Measurements from ENCODE around the gene TMEM30B.
"Not testable (repeated sequence)": the region's sequence is repeated elsewhere in the genome, so short reads cannot be mapped to it uniquely, and the experiment has no call there.

Gene TMEM30B, protein sequence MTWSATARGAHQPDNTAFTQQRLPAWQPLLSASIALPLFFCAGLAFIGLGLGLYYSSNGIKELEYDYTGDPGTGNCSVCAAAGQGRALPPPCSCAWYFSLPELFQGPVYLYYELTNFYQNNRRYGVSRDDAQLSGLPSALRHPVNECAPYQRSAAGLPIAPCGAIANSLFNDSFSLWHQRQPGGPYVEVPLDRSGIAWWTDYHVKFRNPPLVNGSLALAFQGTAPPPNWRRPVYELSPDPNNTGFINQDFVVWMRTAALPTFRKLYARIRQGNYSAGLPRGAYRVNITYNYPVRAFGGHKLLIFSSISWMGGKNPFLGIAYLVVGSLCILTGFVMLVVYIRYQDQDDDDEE

DNA sequence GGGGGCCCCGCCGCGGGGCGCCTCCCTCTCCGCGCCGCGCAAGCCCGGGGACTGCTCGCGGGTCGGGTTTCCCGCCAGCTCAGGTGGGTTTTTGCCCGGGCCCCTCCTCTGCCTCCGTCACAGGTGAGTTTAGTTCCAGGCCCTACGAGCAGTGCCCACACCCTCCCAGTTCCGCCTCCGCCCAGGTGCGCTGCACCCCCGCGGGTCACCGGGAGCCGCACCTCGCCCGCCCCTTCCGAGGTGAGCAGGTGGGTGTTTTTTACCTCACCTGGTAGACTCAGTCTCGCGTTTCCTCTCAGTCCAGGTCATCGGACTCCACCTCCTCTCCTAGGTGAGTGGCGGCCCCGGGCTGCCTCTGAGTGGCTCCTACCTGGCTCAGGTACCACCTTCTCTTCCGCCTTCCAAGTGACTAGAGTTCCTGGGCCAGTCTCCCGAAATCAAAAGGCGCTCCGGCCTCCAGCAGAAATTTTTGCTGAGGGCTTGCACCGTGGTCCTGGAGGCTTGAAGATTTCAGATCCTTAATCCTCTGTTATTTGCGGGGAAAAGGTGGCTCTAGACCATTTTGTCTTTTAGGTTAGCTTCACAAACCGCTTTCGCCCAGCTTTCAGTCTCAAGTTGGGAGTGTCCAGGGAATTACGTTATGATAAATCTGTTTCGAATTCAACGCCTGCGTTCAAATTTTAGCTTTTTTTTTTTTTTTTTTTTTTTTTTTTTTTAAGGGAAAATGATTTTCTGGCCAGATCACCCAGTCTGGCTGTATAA, at the start of gene TMEM30B:
Gene TMEM30B (minus strand): TSS at position 153 of the 762 bp plus-strand sequence. CDS start 191 bp downstream, outside the sequence.
- DNase-seq (ENCODE audit: low read depth): no peak

DNA sequence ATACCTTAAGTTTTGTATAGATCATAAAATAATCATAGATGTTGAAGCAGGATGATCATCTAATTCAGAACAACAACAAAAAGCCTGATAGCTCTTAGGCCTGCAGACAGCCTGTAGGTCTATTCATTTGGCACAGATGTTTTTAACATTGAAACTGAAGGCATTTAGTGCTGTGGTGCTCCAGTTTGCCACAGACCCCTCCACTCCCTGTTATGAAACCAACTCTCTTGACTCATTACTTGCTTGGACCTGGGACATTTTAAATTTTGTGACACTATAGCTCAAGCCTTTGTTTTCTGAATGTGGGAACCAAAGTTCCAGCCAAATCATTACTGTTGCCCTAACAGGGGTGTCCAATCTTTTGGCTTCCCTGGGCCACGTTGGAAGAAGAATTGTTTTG, 49.4 kb upstream of the TMEM30B start:
- no peak for DNase-seq (ENCODE audit: low read depth)

DNA sequence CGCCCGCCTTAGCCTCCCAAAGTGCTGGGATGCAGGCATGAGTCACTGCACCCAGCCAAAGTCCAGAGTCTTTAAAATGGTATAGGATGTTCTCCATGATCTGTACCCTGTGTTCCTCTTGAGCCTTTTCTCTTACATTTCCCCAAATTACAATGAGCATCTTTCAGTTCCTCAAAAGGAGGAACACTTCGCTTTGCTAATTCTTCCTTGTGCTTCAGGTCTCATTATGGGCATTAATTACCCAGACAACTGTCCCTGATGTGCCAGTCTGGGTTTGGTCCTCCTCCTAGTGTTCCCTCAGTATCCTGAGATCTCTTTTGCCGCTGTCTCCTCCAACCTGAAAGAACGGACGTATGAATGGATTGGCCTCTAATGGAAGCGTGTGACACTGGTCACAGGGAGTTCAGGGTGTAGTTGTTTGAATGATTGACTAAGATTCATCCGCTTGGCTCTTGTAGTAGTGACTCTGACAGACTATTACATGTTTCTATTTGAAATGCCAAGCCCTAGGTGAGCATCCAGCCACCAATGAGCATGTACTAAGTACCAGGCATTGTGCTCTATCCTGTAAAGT, 48.4 kb upstream of the TMEM30B start:
- DNase-seq (ENCODE audit: low read depth): no peak

DNA sequence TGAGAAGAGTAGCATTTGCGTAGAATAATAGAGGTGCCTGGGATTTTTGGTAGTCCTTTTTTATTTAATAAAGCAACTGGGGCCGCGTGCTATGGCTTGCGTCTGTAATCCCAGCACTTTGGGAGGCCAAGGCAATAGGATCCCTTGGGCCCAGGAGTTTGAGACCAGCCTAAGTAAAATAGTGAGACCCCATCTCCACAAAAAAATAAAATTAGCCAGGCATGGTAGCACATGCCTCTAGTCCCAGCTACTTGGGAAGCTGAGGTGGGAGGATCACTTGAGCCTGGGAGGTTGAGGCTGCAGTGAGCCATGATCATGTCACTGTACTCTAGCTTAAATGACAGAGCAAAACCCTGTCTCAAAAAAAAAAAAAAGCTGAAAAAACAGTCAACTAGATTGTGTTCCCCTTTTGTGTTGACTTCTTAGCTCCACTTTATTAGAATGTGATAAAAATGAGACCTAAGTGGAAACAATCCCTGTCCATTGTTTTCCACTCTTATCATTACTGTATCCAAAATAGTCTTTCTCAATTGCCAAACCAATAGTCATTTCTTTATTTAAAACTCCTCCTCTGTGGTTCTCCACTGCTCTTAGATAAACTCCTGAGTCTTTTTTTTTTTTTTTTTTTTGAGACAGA, 47.6 kb upstream of the TMEM30B start:
- DNase-seq (ENCODE audit: low read depth): no peak

DNA sequence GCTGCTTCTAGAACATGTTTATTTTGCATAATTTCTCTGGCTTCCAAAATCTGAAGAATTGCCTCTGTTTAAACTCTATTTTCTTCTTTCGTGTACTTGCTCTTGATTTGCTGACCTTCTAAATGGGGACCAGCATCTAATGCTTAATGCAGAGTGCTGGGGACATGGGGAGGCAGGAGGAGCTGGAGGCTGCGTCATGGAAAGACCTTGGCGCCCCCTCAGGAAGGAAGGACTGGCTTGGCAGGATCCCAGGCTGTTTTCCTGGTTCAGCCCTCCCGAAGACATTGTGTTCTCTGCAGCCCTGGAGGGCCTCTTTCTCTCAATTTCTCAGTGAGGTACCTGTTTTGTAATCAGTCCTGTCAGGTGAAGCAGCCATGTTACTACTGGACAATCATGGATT, 45.7 kb upstream of the TMEM30B start:
- DNase-seq (ENCODE audit: low read depth): no peak

DNA sequence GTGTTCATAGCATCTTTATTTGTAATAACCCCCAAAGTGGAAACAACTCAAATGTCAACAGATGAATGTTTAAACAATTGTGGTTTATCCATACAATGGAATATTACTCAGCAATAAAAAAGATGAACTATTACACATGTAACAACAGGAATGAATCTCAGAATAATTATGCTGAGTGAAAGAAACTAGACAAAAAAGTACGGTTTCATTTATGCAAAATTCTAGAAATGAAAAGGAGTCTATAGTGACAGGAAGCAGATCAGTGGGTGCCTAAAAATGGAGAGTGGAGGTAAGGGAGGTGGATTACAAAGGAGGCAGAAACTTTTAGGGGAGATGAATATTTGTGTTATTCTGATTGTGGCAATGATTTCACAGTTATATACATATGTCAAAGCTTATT, 45.0 kb upstream of the TMEM30B start:
- no peak for DNase-seq (ENCODE audit: low read depth)

DNA sequence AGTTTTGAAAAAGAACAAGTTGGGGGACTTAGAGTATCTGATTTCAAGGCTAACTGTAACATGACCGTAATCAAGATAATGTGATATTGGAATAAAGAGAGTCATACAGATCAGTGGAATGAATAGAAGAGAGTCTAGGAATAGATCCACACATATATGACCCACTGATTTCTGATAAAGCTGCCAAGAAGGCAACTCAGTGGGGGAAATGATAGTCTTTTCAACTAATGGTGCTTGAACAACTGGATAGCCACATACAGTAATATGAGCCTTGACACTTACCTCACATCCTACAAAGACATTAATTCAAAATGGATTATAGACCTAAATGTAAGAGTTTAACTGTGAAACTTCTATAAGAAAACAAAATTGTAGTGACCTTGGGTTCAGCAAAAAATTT, 44.0 kb upstream of the TMEM30B start:
- no peak for DNase-seq (ENCODE audit: low read depth)

DNA sequence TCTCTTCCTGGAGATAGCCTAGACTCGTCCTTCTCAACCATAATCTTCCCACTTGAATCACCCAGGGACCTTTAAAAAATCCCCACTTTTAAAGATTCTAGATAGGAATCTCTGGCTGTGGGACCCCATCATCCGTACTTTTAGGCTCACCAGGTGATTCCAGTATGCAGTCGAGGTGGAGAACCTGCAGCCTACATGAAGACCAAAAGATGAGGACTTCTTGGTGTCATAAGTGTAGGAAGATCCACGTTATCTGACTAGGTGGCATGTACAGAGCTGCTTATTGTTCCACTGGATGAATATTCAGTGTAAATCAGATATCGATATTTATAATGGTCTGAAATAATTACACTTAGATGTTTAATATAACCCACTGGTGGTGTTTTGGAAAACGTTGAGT, 42.8 kb upstream of the TMEM30B start:
- DNase-seq (ENCODE audit: low read depth): no peak

DNA sequence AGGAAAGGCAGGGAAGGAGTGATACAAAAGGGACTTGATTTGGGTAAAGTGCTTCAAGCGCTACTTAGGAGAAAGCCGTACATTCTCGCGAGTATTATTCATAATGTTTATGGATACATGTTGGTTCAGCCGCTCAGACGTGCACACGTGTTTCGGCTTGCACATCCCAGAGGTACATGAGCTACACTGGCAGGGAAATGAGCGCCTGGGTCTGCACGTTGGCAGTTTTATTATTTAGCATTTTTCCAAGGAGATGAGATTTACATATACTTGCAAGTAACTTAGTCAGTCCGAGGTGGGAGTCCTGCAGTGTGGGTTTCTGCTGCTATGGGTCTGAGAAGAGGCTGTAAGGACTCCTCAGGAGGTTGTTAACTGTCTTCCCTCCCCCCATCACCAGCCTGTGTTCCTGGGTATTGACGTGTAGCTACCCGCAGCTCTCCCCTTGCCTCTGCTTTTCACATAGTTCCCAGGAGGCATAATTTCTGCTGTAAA, 41.7 kb upstream of the TMEM30B start:
- no peak for DNase-seq (ENCODE audit: low read depth)

DNA sequence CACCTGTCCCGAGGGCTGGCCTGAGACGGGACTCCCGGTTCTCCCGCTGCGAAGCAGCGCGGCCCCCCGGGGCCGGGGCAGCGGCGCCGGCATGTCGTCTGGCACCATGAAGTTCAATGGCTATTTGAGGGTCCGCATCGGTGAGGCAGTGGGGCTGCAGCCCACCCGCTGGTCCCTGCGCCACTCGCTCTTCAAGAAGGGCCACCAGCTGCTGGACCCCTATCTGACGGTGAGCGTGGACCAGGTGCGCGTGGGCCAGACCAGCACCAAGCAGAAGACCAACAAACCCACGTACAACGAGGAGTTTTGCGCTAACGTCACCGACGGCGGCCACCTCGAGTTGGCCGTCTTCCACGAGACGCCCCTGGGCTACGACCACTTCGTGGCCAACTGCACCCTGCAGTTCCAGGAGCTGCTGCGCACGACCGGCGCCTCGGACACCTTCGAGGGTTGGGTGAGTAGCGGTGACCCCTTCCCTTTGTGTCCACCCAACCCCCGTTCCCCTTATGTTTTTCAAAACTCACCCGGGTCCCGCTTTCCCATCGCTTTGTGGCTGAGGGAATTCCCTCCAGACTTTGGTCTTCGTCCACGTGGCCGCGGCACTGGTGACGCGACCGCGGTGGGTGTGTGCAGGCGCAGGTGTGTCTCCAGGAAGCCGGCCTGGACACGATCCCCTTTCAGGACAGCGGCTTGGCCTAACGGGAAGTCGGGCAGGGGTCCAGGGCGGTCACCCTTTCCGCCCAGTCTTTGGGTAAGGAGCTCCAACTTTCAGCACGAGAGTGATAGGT, 41.1 kb upstream of the TMEM30B start:
- DNase-seq (ENCODE audit: low read depth): no peak

DNA sequence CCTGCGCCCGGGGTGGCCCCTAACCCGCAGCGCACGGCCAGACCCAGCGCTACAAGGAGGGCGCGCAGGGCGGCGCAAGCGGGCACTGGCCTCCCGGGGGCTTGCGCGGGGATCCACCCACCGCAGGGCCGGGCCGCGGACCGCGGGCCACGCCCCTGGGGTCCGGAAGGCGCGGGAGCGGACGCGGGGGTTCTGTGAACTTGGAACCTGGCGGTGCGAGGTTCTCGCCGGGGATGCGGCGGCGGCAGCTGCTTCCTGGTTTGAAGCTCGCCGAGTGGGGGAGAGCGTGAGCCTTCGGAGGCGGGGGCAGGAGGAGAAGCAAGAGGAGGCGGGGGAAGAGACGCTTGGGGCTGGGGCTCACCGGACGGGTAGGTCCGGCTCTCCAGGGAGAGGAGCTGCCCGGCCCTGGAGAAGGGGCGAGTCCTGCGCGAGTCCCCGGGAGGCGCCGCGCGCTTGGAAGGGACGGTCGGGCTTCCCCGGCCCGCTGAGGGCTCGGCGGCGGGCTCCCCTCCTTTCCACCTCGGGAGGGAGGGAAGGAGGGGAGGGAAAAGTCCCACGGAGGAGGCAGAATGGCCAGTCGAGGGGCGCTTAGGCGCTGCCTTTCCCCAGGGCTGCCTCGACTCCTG, 40.4 kb upstream of the TMEM30B start, which contains the start of gene PRKCH:
Gene PRKCH (plus strand): TSS at position 195 of the 626 bp plus-strand sequence. CDS start 523 bp downstream, outside the sequence.
- DNase-seq (ENCODE audit: low read depth): peak; percentile 75

DNA sequence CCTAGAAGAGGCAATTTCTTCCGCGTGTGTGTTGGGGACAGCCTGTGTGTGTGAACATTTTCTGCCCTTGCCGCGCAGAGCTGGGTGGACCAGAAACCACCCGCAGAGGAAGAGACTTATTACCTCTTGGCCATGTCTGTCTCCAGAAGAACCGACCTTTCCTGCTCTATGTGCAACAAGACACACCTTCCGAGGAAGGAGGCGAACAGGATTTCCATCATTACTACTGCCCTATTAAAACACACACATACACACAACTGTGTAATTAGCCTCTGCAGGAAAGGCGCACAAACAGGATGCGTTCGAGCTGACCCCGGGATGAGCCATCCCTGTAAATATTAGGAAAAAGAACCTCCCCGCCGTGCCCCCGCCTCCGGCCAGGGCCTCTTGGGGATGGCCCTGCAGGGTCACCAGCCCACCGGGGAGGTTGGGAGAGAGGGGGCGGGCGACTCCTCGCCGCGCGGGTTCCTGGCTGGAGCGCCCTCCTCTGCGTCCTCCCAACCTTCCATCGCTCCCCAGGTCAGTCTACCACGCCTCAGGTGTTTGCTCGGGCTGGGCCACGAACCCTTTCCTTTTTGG, 39.8 kb upstream of the TMEM30B start:
- no peak for DNase-seq (ENCODE audit: low read depth)

DNA sequence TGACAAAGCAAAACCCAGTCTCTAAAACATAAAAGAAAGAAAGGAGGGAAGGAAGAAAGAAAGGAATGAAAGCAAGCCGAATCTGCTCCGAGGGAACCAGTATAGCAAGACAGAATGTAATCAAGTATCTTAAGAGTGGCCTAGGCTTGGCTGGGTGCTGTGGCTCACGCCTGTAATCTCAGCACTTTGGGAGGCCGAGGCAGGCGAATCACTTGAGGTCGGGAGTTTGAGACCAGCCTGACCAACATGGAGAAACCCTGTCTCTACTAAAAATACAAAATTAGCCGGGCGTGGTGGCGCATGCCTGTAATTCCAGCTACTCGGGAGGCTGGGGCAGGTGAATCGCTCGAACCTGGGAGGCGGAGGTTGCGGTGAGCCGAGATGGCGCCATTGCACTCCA, 39.0 kb upstream of the TMEM30B start:
- not testable (repeated sequence) for DNase-seq (ENCODE audit: low read depth)

DNA sequence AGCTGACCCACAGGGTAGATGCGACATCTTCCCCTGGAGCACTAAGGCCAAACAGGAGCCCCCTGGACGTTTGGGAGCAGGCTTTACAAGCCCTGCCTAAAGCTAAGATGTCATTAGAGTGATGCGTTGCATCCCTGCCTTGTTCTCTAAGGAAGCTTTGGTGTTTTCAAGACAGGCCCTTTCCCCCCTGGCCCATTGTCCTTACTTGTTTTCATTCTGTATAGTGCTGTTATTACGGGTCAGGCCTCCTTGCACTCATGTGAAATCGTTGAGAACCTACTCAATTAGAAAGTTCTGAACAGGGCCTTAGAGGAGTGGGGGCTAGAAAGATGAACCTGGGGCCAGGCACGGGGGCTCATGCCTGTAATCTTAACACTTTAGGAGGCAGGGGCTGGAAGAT, 38.6 kb upstream of the TMEM30B start:
- DNase-seq (ENCODE audit: low read depth): no peak

DNA sequence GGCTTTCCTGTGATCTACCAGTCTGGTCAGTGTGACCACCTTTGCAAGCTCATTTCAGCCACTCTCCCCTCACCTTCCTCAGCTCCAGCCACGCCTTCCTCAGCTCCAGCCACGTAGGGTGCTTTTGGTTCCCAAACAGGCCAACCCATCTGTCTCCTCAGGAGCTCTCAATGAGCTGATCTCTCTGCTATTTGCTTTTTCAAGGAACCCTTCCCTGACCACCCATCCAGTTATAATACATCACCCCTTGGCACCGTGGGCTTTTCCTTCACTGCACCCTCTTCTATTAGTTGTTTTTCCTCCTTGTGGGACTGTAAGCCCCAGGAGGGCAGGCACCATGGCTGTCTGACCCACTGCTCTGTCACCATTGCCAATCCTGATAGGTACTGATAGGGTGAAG, 37.9 kb upstream of the TMEM30B start:
- no peak for DNase-seq (ENCODE audit: low read depth)

DNA sequence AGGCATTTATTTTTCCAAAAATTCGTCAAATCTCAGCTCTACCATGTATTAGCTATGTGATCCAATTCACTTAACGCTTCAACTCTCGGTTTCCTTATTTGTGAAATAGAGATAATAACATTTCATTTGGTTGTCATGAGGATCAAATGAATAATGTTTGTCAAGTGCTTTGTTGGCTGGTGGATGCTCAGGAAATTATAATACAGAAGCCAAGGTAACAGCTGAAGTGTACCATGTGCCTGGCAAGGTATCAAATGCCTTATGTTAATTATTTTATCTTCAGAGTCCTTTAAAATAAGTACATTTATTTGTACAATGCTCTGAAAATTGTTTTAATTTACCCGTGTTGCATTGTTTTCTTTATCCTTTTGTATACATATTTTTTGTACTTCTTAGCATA, 34.2 kb upstream of the TMEM30B start:
- DNase-seq (ENCODE audit: low read depth): no peak

DNA sequence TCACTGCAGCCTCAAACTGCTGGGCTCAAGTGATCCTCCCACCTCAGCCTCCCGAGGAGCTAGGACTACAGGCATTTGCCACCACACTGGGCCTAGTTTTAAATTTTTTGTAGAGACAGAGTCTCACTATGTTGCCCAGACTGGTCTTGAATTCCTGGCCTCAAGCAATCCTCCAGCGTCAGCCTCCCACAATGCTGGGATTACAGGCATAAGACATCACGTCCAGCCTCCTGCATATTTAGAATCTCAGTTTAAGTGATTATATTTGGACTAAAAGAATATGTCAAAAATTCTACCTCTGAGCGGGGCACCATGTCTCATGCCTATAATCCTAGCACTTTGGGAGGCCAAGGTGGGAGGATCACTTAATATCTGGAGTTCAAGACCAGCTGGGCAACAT, 27.6 kb upstream of the TMEM30B start:
- not testable (repeated sequence) for DNase-seq (ENCODE audit: low read depth)

DNA sequence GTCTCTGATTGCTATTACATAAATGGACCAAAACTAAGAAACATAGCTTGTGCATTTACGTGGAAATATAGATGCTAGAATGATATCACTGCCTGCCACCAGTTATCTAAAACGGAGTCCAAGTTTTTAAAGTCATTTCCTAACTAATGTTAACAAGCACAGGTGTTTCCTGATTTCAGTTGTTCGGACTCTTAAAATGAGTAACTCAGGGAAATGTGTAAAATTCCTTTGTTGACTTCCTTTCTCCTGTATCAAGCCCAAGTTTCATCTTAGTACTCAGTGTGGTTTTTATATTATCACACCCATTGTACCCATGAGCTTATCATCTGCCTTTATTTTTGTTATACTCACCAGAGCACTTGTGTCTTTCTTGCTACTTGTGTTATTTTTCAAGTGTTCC, 27.1 kb upstream of the TMEM30B start:
- no peak for DNase-seq (ENCODE audit: low read depth)

DNA sequence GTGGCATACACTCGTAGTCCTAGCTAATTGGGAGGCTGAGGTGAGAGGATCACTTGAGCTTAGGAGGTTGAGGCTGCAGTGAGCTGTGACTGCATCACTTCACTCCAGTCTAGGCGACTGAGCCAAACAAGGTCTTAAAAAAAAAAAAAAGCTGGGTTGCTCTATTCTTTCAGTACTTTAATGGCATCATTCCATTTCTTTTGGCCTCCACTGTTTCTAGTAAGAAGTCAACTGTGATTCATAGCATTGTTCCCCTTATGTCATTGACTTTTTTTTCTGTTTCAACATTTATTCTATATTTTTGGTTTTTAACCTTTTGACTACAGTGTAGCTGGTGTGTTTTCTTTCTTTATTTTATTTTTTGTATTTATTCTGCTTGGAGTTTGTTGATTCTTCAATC, 23.6 kb upstream of the TMEM30B start:
- no peak for DNase-seq (ENCODE audit: low read depth)

DNA sequence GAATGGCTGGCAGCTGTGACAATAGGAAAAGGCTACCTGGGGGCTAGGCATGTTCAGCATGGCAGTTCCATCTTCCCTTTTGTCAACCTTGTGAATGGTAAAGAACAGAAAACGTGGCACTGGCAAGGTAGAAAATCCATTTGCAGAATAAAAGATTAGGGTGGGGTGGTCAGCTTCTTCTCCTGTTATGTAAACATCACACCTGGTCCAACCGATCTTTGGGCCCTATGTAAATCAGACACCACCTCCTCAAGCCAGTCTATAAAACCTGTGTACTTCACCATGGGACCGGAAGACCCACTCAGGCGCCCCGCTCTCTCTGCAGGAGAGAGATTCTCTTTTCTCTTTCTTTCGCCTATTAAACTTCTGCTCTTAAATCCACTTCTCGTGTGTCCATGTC, 19.6 kb upstream of the TMEM30B start:
- no peak for DNase-seq (ENCODE audit: low read depth)

DNA sequence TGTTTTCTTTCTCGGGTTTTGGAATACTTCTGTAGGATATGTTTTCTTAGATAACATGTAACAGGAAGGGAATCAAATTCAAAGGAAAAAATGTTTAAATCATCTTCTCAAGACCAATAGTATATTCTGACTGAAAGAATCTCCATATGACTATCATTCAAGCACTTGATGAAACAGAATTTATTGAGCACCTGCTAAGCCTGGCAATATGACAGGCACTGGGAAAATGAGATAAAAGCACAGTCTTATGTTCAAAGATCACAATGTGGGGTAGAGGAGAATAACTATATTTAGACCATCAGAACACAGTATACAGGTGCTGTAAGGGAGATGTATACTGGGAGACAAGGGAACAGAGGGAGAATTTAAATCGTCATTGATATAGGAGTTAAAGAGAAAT, 19.1 kb upstream of the TMEM30B start:
- no peak for DNase-seq (ENCODE audit: low read depth)
